HG03575 (cell line): ENCODE data around the gene SEMA3D.

Source experiments
- ATAC-seq: cut with Tn5 transposase; IDR thresholded peaks from one replicate; pipeline ENCODE4 v1.9.1; 2021; ENCODE audit not compliant: unreplicated experiment, insufficient number of reproducible peaks, low FRiP score; ENCODE audit errors: extremely low read depth

The SEMA3D gene

DNA sequence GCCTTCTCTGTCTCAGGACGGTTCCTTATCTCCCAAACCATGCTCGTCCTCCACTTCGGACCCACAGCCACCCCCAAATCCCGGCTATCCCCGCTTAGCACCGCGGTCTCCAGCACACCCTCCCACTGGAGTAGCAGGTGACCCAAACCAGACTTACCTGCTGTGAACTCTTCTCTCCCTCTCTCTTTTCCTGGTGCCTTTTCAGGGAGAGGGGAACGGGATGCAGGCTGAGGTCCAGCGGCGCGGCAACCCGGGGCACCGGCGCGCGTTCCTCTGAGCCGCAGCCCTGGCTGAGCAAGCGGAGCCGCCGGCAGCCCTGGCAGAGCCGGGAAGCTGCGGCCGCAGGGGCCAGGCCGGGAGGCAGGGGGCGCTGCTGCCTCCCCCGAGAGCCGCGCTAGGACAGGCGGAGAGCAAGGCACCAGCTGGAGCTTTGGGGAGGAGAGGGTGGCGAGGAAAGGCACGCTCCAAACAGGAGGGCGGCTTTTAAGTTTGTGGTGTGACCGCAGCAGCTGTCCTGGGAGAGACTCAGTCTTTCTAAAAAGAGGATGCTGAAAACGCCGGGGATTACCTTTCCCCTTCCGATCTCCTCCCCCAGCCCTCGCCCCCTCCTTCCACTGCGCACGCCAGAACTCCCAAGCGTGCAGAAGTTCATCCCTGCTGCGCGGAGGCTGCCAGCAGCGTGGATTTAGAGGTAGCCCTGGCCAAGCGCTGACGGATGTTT is at the start of gene SEMA3D:
Gene SEMA3D (minus strand): TSS at position 536 of the 721 bp plus-strand sequence. CDS start 65,165 bp downstream, outside the sequence.
- ATAC-seq, result peak; percentile 86

DNA sequence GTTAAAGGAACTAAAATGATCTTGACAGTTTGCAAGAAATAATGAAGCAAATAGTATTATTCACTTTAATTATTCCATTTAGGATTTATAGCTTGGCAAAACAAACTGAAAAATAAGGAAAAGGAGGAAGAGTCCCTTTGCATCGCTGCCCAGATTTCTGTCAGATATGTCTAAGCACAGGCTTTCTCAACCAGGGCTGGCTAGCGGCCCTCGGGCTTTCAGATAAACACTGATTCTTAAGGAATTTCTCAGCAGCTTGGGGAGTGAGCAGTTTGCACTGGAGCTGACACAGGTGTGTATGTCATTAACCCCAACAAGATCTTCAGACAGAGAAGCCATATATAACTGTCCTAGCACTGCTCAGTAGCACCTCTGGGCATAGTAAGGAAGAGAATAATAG is 47.9 kb upstream of the SEMA3D start:
- no peak for ATAC-seq

DNA sequence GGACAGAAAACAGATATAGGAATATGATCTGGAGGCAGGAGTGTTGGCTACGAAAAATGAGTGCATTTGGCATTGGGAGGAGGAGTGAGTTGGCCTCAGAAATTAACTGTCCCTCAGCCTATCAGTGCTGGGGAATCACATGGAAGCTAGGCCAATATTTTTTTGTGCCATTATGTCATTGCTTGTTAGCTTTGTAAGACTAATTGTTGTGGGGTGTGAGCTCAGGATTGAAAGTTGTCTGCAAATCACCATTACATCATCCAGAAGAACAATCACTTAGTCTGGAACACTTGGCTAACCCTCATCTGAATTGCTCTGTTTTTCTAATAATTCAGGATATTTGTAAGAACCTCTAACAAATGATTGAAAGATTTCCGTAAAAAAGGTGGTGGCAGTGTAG is 45.2 kb upstream of the SEMA3D start:
- no peak for ATAC-seq

DNA sequence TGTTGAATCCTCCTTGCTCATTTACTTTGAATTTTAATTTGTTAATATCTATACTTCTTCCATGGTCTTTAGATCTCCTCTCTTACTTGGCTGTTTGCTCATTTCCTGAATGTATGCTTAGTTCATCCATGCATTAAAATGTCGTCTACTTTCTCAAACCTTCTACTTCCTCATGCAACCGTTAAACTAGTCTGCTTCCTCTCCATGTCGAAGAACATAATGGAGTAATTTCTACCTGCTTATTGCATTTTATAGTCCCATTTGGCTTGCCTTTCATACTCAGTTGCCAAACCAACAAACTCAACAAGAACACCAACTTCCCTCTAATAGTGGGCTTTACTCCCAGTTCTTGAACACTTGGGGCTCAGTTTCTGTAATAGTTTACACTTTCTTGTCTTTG is 43.8 kb upstream of the SEMA3D start:
- no peak for ATAC-seq

DNA sequence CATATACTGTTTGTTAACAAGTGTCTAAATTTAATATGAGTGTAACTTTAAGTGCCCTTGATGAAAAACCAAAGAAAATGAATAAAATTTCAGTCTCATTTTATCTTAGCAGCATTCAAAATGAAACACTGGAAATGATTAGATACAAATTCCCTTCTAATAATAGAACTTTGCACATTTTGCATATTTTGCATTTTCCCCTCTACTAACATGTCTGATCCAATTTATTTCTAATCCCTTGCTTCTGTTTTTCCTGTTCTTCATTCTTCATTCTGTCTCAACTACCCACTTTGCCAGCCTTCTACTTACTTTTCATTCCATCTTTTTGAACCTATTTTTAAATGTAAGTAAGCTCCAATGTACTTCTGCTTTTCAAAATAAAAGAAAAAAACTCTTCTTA is 42.7 kb upstream of the SEMA3D start:
- ATAC-seq, result no peak

DNA sequence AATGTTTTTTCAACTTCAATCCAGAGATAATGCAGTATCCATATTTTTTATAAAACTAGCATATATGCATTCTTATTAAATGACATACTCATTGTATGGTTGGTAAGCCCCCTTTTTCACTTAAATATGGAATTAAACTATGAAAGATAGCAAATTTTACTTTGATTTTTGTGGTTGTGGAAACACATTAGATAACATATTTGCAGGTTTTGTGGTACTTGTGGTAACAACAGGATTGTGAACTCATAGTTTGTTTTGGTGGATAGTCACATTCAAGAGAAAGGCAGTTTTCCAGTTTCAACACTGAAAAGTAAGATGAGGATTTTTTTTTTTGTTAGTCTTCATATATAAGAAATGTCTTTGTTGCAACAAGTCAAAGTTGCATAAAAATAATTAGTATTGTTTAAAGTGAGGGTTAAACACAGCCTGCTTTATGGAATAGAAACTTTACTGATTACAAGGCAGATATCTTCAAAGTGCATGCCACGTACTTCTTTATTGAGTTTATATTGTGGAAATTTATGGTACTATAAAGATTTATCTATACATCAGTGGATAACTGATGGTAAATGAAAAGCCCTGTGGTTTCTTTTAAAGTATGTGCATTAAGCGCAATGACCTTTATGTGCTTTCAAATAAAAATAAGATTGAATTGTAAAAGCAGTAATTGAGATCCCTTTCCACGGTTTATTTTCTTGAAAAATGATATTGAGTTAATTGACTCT is 39.7 kb upstream of the SEMA3D start:
- ATAC-seq, result no peak

DNA sequence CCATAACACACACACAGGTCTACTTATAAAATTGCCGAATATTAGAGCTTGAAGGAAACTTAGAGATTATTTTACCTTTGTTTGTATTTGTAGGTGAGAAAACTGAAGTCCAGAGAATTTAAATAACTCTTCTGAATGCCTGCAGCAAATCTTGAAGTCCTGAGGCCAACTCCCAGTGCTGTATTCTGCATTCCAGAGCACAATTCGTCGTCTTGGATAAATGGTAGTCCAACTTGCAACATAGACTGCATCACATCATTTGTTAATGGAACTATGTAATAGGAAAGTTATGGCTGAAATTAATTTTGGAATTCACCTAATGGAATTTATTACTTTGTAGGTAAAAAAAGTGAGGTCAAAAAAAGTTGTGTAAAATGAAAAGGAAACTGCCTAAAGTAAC is 37.3 kb upstream of the SEMA3D start:
- no peak for ATAC-seq

DNA sequence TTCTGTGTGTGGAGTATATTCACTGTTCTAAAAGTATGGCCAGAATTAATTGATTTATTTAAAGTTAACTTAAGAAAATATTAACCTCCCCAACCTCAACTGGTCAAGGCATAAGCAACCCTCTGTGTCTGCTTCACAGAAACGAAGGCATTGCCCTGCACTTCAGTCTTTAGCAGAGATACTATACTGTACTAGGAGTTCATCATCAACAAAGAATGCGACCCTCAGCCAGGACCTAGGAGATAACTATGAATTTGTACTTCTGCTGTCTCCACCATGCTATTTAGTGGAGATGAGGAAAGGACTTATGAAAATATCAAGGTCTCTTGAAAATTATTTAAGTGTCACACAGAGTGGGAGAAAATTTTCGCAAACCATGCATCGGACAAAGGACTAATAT is 35.7 kb upstream of the SEMA3D start:
- ATAC-seq, result no peak

DNA sequence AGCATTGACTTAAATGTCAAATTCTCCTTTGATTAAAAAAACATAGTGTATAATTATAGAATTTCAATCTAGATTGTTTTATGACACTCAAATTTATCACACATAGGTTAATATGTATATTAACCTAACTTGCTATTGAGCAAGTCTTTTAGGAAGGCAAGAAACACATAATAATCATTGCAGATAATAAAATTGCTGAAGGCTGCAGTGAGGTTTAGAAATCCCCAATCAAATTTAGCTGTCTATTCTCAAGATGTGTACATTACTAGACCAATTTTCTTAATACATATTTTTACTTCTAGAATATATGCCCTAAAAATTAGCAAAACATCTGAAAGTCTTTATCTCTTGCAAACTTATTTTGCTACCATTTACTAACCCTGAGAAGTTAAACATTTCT is 34.9 kb upstream of the SEMA3D start:
- ATAC-seq, result no peak

DNA sequence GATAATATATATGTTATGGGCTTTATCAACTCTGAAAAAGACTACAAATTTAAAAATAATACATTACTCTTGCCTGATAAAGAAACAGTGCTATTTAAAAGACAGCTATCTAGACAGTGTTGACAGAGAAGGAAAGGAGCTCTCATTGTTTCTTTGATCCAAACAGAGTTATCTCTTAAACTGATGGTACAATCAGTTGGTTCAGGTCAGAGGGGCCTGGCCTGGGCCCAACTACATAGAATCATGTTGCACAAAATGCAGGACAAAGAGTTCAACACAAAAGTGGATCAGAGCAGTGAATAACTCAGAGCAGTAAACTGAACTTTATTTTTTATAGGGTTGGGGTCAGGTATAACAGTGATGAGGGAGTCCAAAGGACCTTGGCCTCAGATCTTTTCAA is 33.8 kb upstream of the SEMA3D start:
- ATAC-seq, result no peak

DNA sequence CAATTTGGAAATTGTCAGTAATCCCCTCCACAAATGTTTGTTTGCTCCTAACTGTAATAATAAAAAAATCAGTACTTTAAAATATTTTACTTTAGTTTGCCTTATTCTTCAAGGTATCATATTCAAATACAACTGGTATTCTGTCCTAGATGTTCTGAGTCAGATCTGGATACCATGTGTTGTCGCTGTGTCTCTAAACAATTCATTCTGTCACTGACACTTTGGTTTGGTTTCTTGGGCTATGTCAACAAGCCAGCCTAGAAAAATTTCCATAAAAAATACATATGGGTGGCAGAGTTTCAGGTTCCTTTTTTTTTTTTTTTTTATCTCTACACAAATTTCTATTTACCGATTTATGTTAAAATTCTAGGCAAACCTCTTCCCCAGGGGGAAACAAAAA is 33.2 kb upstream of the SEMA3D start:
- ATAC-seq, result no peak

DNA sequence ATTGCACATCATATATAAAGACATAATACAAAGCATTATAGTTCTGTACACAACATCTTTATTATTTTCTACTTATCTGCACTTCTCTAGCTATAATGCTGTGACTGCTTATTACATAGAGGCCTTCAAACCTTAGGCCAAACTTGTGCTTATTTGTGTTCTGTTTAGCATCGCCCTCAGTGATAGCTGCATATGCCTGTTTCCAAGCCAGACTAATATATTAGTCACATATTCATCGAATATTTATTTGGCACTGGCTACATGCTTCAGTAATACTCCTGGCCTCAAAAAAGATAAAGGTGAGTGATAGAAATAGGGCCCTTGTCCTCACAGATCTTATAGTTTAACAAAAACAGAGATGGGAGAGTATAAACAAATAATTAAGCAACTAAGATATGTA is 30.2 kb upstream of the SEMA3D start:
- ATAC-seq, result no peak

DNA sequence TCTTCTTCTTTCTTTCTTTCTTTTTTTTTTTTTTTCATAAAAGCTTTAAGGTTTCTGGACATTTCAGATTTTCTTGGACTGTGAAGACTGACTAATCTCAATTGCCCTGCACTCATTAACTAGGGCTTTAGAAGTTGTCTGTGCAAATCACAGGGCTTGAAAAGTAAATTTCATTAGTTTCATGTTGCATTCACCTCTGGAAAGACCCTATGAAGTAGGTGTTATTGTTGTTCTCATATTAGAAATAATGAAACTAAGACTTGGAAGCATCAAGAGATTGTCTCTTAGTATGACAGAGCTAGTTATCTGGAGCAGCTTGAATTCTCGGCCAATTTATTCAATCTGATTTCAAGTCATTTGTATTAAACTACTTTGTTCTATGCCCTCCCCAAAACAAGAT is 28.2 kb upstream of the SEMA3D start:
- ATAC-seq, result peak; percentile 98

DNA sequence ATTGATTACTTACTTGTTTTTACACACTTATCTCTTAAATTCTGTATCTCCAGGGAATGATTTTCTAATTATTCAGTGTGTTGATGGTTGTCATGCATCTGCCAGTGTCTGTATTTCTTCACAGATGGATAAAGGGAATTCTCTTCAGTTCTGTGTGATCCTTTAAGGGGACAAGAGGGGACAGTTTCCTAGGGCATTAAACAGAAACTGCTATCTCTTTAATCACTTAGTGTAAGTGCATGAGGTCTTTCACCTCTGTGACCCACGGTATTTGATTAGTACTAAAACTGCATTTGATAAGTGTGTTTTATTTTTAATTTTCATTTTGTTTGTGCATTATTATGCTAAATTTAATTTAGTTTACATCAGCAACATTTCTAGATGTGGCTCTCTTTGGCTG is 26.6 kb upstream of the SEMA3D start:
- no peak for ATAC-seq

DNA sequence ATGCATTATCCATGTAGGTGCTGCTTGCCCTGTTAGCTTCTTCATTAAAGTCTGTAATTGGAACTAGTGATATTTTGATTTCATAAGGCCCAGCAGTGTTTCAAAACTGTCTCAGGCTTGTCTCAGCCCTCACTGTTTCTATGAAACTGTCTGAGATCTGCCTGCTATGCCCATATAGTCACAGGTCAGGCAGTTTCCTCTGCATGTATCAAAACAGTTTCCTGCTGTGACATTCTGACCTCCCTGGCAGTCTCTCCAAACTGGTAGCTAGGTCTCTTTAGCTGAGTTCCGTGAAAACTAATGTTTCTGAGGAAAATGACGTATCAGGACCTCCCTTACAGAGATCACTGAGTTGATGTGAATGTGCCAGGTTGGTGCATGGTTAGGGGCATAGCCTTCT is 18.9 kb upstream of the SEMA3D start:
- no peak for ATAC-seq

DNA sequence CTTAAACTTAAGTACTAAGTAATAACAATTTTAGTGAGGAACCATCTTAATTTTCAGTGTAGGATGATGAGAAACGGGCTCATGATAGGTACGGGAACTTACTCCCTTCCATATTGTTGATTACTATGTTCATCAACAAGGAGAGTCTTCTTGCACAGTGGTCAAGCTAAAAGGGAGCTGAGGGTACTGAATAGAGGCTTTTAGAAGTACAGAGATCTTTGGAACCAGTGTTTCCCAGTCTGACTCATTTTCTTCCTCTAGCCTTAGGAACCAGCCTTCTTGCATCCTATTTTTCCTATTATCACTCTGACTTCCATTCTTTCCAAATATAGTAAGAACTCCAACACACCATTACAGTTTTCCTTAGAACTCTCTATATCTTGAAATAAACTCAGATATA is 17.6 kb upstream of the SEMA3D start:
- ATAC-seq, result no peak

DNA sequence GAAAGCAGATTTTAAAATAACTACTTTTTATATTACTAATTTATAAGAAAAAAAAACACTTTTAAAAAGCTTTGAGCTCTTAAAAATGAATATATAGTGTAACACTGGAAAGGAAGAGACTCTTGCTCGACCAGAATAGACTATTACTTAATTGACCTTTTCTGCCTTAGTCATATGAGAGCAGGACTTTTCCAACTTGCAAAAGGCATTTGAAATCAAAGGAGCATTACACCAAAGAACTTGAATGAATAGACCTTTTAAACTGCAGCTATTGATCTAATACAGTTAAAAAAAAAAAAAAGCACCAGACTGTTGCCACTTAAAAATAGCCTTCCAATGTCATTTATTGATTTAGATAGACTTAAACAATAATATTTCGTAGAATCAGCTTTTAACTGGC is 17.2 kb upstream of the SEMA3D start:
- ATAC-seq, result no peak

DNA sequence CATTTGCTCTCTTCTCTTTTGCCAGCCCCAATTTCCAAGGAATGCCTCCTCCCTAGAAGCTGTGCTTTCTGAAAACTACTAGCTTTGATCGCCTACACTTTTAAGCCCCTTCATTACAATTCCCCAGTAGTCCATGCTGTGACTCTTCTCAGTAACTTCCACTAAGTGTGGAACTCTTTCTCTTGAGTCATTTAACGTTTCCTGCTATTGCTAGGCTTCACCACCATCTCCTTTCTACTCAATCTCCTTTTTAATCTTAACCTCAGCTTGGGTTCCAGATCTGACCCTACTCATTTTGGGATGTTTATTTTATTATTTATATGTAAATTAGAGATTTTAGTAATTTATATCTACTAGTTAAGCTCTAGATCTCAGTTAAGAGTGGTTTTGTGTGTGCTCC is 14.4 kb upstream of the SEMA3D start:
- ATAC-seq, result no peak

DNA sequence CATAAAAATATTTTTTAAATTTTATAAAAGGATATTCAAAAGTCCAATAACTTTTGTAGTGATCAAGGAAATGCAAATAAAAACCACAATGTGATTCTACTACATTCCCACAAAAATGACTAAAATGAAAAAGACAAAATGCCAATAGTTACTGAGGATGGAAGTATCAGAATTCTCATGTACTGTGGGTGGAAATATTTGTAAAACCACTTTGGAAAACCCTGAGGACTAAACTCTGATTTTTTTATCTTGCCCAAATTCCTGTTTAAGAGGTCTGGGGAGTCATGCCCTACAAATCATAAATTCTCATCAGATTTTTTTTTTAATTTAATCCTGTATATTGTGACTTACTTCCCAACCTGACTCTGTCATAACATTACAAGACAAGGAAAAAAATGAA is 9.8 kb upstream of the SEMA3D start:
- ATAC-seq, result no peak

DNA sequence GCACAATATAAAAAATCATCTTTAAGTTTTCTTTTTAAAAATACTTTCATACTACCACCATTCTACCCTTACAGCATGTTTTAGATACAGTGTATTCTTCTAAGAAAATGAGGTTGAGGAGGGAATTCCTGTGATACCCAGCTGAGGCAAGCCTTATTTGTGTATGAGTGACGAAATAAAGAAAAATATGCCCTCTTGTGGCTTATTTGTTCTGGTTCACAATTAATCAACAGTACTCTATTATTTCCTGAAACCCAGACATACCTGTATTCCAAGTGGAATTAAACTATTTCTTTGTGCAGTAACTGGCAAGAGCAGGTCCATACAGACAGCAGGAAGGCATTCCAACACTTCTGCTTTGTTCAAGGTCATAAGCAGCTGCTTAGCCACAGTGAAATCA is 4.5 kb upstream of the SEMA3D start:
- no peak for ATAC-seq

DNA sequence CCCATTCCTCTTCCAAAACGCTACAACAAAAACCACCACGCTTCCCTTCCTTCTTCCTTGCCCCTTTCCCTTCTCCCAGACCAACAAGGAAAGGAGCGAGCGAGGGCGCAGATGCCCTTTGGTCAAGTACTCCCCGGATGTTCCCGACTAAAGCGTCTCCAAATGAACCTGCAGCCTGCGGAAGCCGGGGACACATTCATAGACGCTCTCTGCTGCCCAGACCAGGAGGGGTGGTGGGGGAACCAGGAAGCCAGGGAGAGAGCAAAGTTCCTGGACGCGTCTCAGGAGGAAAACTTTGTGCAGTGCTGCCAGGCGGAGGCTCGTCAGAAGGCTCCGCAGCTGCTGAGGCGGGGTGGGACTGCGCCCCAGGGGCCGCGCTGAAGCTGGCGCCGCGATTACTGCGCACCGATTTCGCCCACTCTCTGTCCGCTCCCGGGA is 754 bp downstream of the SEMA3D start:
- ATAC-seq, result peak; percentile 10
